AG20443 (cell line): ENCODE data around the gene PRSS53.
A peak's percentile ranks its signal among the peaks of the same experiment; 100 is the strongest.
"Not testable (repeated sequence)": the region's sequence is repeated elsewhere in the genome, so short reads cannot be mapped to it uniquely, and the experiment has no call there.

Experiments
- DNase-seq: peaks from one replicate; pipeline ENCODE4 v3.0.0; 2012; ENCODE audit warnings: low spot score, mixed read lengths

PRSS53 gene

GRCh38 chr16:31088459-31089183, at the start of gene PRSS53:
Gene PRSS53 (minus strand): TSS chr16:31088943. CDS start chr16:31088809, 134 bp downstream.
- no peak for DNase-seq

DNA sequence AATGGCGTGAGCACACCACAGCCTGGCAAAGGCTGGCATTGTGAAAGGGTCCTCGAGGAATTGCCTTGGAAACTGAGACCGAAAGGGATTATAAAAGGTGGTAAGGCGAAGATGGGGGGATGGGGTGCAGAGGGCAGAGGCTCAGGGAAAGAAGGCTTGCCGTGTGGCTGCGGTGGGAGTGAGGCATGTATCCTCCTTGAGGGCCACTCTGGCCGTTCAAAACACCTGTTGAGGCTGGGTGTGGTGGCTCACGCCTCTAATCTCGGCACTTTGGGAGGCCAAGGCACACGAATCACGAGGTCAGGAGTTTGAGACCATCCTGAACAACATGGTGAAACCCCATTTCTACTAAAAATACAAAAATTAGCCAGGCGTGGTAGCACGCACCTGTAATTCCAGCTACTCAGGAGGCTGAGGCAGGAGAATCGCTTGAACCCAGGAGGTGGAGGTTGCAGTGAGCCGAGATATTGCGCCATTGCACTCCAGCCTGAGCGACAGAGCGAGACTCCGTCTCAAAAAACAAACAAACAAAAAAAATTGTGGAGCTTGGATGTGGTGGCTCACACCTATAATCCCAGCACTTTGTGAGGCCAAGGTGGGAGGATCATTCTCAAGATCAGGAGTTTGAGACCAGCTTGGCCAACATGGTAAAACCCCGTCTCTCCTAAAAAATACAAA, 48.2 kb upstream of the PRSS53 start:
- not testable (repeated sequence) for DNase-seq

GRCh38 chr16:31136287-31136662, 47.5 kb upstream of the PRSS53 start:
- DNase-seq = no peak

DNA sequence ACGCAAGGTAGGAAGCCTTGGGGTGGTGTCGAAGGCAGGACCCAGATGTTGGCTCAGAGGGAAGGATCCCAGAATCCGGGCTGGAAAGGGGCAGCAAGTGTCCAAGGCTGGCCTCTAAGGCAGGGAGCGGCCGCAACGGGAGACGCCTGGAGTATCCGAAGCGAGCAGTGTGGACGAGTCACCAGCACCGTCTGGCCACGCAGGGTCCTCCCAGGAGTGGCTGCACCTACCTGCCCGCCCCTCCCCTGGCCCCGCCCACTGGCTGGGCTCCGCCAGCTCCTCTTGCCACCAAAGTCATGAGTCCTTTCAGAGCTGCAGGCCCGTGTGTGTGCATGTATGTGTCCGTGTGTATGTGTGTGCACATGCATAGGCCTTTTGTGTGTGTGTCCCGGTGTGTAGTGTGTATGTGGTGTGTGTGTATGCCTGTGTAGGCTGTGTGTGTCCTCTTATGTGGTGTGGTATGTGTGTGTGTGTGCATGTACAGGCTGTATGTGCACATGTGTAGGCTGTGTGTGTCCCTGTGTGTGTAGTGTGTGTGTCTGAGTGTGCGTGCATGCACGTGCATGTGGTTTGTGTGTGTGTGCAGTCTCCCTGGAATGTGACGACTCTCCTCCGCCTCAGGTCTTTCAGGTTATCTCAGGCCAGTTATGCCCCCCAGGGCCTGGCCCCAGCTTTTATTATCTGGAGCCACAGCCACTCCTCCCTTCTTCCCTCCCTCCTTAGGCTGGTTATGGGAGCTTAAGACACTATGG, 47.0 kb upstream of the PRSS53 start, which contains the start of gene PRSS8:
PRSS8 (minus strand) TSS at position 193 of the 752 bp plus-strand sequence. CDS start 229 bp downstream, outside the sequence.
- DNase-seq = no peak

- no peak for DNase-seq
Measured at GRCh38 chr16:31134625-31135534, 46.1 kb upstream of the PRSS53 start.

DNA sequence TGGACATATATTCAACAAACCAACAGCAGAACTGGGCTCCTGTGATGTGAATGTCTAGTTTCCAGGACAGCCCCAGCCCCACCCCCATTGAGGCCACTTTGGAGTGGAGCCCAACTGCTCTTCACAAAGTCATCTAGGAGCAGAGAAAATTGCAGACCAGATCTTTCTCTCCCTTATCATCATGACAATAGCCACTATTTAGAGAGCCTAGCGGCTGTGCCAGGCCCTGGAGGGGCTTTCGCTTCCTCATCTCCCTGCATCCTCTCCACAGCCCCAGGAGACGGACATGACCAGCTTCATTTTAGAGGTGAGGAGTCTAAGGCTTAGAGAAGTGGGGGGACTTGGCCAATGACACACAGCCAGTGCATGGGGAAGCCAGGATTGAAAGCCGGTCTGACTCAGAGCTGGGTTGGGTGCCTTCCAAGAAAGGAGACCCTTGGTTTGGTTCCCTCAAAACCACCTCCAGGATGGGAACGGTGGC, 45.4 kb upstream of the PRSS53 start:
- DNase-seq = no peak

GRCh38 chr16:31133046-31133501, 44.3 kb upstream of the PRSS53 start:
- no peak for DNase-seq

DNA sequence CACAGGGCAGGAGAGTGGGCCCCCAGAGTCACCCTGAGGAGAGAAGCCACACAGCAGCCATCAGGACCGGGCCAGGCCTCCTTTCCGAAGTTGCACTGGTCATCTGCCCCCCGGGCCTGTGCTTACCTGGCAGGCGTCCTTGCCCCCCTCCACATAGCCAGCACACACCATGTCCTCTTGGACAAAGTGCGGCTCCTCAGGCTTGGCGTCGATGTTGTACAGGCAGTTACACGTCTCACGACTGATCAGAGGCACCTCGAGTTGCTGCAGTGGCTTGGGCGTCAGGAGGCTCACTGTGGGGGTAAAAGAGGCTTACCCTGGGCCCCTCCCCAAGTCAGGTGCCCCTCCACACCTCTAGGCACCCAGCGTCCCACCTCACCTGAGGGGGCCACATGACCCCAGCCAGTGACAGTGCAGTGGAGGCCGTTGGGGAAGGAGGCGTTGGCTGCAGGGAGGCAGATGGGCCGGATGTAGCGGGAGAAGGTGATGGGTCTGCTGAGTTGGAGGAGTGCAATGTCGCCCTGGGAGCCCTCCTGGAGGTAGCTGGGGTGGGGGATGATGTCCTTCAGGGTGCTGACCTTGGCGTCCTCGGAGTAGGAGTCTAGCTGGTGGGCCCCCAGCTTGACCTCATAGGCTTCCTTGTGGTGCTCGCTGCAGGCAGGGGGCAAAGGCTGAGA, 43.7 kb upstream of the PRSS53 start:
- DNase-seq = no peak

DNA sequence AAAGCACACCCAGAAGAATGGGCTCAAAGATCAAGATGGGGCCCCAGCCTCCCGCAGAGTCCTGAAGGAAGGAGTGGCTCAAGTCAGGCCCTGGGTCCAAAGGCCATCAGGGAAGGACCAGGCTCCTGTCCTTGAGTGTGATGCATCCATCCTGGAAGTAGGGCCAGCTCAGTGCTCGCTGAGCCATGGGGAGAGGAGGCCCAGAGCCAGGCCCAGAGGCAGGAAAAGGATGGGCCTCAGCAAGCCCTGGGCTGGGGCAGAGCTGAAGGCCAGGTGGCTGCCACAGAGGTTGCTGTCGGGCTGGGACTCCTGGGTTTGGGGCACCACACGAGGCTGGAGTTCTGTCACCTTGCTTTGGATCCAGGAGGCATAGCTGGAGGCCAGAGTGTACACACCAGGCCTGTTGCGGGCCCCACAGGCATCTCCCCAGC, 43.1 kb upstream of the PRSS53 start:
- no peak for DNase-seq

GRCh38 chr16:31131416-31131815, 42.7 kb upstream of the PRSS53 start:
- no peak for DNase-seq

GRCh38 chr16:31130899-31131298, 42.2 kb upstream of the PRSS53 start:
- no peak for DNase-seq

- DNase-seq = no peak
Measured at GRCh38 chr16:31130336-31130891, 41.7 kb upstream of the PRSS53 start.

GRCh38 chr16:31129568-31130335, 41.0 kb upstream of the PRSS53 start:
- DNase-seq = no peak

DNA sequence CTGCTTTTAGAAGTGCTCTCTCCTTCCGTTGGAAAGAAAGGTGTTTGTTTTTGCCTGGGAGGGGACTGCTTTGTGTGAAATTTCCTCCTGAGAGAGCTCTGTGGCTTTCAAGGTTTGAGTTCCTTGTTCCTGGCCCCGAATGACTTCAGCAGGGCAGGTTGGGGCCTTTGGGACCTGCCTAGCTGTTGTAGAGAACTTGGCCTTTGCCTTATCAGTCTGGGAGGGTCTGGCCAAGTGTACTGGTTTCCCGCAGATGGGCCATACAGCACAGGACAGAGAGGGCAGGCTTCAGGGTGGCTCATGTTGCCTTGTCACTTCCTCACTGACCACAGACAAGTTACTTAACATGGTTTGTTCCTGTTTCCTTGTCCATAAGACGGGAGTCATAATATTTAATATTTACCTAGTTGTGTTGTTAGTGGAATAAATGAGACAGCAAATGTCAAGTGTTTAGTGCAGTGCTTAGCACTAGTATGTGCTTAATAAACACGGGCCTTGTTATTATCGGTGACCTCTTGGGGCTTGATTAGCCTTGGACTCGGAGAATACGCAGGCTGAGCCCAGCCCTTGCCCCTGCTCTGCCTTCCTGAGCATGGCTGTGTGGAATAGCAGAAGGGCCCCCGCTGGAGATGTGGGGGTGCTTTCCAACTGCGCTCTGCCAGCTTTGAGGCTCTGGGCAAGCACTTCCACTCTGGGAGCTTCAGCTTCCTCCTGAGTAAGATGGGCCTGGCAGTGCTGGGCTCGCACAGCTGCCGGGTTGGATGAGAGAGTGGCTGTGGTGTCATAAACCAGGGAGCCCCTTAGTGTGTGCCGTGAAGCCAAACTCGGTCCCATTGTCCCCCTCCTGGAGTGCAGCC, 40.2 kb upstream of the PRSS53 start:
- no peak for DNase-seq

- no peak for DNase-seq
Measured at GRCh38 chr16:31127182-31127581, 38.4 kb upstream of the PRSS53 start.

DNA sequence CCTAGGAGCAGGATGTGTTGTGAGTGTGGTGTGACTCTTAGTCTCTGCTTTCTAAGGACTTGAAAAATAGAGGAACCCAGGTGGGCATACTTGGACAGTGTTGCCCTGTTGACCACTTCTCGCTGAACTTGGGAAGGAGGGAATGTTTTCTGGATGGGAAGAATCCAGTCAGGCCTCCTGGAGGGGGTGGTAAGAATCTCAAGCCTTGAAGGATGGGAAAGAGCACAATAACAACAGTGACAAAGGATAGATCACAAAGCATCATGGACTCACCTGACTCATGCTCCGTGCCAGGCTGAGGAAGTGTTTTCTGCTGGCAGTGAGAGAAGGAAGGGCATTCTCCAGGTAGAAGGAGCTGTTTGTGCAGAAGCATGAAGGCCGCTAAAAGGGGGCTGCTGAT, 37.1 kb upstream of the PRSS53 start:
- DNase-seq = no peak

- DNase-seq = no peak
Measured at GRCh38 chr16:31120129-31120528, 31.4 kb upstream of the PRSS53 start.

DNA sequence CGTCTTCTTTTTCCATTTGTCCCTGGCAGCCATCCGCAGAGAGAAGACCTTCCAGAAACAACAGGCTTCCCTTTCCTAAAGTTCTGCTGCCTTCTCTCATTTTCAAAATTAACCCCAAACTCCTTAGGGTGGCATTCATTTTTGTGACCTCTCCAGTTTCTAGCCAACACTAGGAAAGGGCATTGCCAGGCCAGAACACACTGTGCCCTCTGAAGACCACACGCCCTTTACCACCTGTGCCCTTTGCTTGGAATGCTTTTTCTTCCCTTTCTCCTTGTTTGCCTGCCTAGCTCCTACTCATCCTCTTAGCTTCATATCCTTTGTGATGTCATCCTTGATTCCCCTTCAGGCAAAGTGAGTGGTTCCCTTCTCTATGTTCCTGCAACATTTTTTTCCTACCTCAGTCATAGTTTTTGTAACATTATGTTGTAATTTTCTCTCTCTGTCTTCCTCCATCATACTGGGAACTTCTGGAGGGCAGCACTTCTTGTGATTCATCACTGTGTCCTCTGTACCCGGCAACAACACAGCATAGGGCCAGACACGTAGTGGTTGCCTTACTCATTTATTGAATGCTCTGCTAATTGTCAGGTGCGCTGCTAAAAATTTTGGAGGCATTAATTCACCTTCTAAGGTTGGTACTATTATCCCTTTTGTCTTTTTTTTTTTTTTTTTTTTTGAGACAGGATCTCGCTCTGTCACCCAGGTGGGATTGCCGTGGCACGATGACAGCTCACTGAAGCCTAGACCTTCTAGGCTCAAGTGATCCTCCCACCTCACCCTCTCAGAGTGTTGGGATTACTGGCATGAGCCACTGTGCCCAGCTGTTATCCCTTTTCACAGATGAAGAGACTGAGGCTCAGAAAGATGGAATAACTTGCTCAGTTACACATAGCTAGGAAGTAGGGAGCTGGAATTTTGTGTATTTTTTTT, 29.7 kb upstream of the PRSS53 start:
- peak; percentile 71 for DNase-seq
